ENCODE data around the gene CITED1. TPM values are rescaled to one million over a fixed set of nuclear protein-coding genes. Genes with fewer than 3 reads are reported as not detected.

CITED1 gene
- total and polyA plus RNA-seq, 2 of the 13 experiments (the other 11 are each of a cell fraction or from before 2014, with no cell fraction given): 0.09 TPM; not detected in 1

DNA sequence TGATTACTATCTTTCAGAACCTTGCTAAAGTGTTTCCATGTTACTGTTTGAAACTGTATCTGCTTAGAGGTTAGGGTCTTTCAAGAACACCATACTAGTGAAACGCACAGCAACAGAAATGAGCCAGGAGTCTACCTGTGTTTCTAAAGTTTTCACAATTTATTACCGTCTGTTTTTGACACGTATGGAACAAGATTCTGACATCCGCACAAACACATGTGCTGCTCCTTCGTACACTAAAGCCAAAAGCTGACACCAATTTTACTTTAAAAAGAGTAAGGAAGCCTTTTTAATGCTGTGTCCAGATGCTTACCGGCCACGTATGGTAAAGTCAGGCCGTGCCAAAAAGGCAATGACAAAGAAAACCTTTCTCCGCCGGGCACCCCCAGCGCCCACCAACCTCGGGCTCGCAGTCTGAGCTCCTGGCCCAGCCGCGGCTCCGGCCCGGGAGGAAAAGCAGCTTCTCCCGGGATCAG, 29.2 kb downstream of the CITED1 start (continued):
- no peak for TF ChIP-seq ZNF205 (CRISPR knock-in tag; IDR thresholded peaks at IDR 0.05)
- no peak for TF ChIP-seq PITX1 (CRISPR knock-in tag; IDR thresholded peaks at IDR 0.05)
- TF ChIP-seq BHLHE40 (IDR thresholded peaks at IDR 0.05; ENCODE audit: low read length): no peak
- no peak for TF ChIP-seq ARNT2 (CRISPR knock-in tag; IDR thresholded peaks at IDR 0.05; ENCODE audit: low read depth)
- TF ChIP-seq BCL3 (CRISPR knock-in tag; IDR thresholded peaks at IDR 0.05): no peak

- intact Hi-C loops (cut with micrococcal nuclease; ENCODE audit: unreplicated experiment) (no loop called here), in situ Hi-C loops (cut with HindIII; ENCODE audit: extremely low pct_ligation_motif_present, low pct_unique_long_range_greater_than_20kb) (no loop called here)
- peaks cover 0 to 1% of the 10 kb centered on the region in 2 experiments; a peak in 1 of 5 replicates for H3K27me3 ChIP-seq (ENCODE audit: control insufficient read depth in 1 of 2, insufficient read depth in 2 of 2, low read length in 2 of 2)
- no peak overlapping the region for H2AFZ ChIP-seq (ENCODE audit: low read length)
- ChIA-PET CTCF (ENCODE audit: low intra/inter-chr PET ratio, low total read pairs) (no interaction called here), POLR2A (no interaction called here)
- H3K36me3 ChIP-seq (replicated peaks in 1 of 2; ENCODE audit: control insufficient read depth in 1 of 2, insufficient read depth in 2 of 2, low read length in 2 of 2): peaks cover 3 to 36% of the 10 kb centered on the region in 2 experiments
- H4K20me1 ChIP-seq (ENCODE audit: insufficient read depth, low read length): peaks cover 20% of the 10 kb centered on the region; the same call in 1 of the 2 replicates
- H3K4me2 ChIP-seq (ENCODE audit: low read depth, low read length): peak overlapping the region; percentile 67
- no TSS peak for BruUV-seq (replicated peaks)
- no peak for TF ChIP-seq ELF4 (CRISPR knock-in tag; IDR thresholded peaks at IDR 0.05; ENCODE audit: borderline replicate concordance)
- no peak for TF ChIP-seq ZNF24 (IDR thresholded peaks at IDR 0.05)
- no peak for TF ChIP-seq GPN1 (CRISPR knock-in tag; IDR thresholded peaks at IDR 0.05; ENCODE audit: borderline replicate concordance)
- no peak for TF ChIP-seq ZFP1 (CRISPR knock-in tag; IDR thresholded peaks at IDR 0.05)
- TF ChIP-seq ZNF280B (CRISPR knock-in tag; IDR thresholded peaks at IDR 0.05; ENCODE audit: borderline replicate concordance): no peak
- TF ChIP-seq ZNF33A (CRISPR knock-in tag; IDR thresholded peaks at IDR 0.05; ENCODE audit: borderline replicate concordance): no peak
- whole genome bisulfite sequencing (ENCODE audit: low lambda C conversion rate): 84% methylated on average over 5 of the region's 5 CpGs
- H3K27ac ChIP-seq (ENCODE audit: extremely low read length, insufficient read depth, low read length): no peak overlapping the region
- DNase-seq (ENCODE audit: low spot score) (no peak), FAIRE-seq (no peak), ATAC-seq (no peak)
- H3K9me3 ChIP-seq (ENCODE audit: low read length): no peaks in the 10 kb centered on the region
- H3K9ac ChIP-seq (ENCODE audit: insufficient read depth, low read depth, low read length): no peak overlapping the region
- H3K4me1 ChIP-seq (ENCODE audit: insufficient read depth, low read length): peaks cover 35% of the 10 kb centered on the region
- peak overlapping the region in 1 of 3 experiments; percentile 80; a peak in 2 of 6 replicates for H3K4me3 ChIP-seq (replicated peaks in 1 of 3; ENCODE audit: insufficient read depth in 1 of 3, low read depth in 2 of 3, low read length in 3 of 3)
- H3K79me2 ChIP-seq (ENCODE audit: insufficient read depth, low read length): peaks cover 28% of the 10 kb centered on the region
Observed at GRCh38 chrX:72274526-72274925, 31.2 kb downstream of the CITED1 start.
